Measurements from ENCODE around the gene TRAPPC10.

DNA sequence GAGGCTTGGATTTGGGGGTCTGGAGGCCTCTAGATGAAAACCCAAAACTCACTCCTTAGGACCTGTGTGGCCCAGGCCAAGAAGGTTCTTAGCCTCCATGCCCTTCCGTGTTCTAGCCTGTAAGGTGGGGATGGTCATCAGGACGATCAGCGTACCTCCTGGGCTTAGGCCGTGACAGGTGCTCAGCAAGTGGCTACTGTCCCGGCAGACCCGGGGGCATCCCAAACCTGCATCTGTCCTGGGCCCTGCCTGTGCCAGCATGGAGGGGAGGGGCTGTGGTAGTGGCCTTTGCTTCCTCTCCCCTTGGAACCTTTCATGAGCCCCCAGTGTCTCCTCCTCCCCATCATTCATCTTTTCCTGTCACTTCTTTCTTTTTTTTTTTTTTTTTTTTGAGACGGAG, 22.7 kb upstream of the TRAPPC10 start:
- no peak for TF ChIP-seq POLR2A (IDR thresholded peaks at IDR 0.05)
- TF ChIP-seq, protein P1, sequence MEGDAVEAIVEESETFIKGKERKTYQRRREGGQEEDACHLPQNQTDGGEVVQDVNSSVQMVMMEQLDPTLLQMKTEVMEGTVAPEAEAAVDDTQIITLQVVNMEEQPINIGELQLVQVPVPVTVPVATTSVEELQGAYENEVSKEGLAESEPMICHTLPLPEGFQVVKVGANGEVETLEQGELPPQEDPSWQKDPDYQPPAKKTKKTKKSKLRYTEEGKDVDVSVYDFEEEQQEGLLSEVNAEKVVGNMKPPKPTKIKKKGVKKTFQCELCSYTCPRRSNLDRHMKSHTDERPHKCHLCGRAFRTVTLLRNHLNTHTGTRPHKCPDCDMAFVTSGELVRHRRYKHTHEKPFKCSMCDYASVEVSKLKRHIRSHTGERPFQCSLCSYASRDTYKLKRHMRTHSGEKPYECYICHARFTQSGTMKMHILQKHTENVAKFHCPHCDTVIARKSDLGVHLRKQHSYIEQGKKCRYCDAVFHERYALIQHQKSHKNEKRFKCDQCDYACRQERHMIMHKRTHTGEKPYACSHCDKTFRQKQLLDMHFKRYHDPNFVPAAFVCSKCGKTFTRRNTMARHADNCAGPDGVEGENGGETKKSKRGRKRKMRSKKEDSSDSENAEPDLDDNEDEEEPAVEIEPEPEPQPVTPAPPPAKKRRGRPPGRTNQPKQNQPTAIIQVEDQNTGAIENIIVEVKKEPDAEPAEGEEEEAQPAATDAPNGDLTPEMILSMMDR (IDR thresholded peaks at IDR 0.05) = no peak
